WTC11 (cell line): ENCODE results near the gene CYP39A1.

Experiments used
- ATF2 ChIP-seq: sonication (generic); formaldehyde crosslinking; IDR thresholded peaks from 2 replicates; pipeline ENCODE4 v1.8.1; 2022; ENCODE audit warnings: low read depth, missing genetic modification reagents, borderline replicate concordance
- CTCF ChIP-seq: fragments of 200-600 bp; IDR thresholded peaks from 2 replicates; pipeline ENCODE4 v1.8.0; 2022; ENCODE audit warnings: antibody characterized with exemption
- ELF4 ChIP-seq: sonication (generic); formaldehyde crosslinking; IDR thresholded peaks from 2 replicates; pipeline ENCODE4 v1.8.1; 2022; ENCODE audit warnings: low read depth, mild to moderate bottlenecking, moderate library complexity, missing genetic modification reagents
- HMGXB4 ChIP-seq: sonication (generic); formaldehyde crosslinking; IDR thresholded peaks from 2 replicates; pipeline ENCODE4 v1.8.1; 2023; ENCODE audit warnings: mild to moderate bottlenecking, moderate library complexity, missing genetic modification reagents
- MAX ChIP-seq: sonication (generic); formaldehyde crosslinking; IDR thresholded peaks from 2 replicates; pipeline ENCODE4 v1.8.0; 2022; ENCODE audit warnings: mild to moderate bottlenecking, missing genetic modification reagents
- NFE2L1 ChIP-seq: sonication (generic); formaldehyde crosslinking; IDR thresholded peaks from 2 replicates; pipeline ENCODE4 v1.8.1; 2023; ENCODE audit warnings: missing genetic modification reagents
- USF1 ChIP-seq: sonication (generic); formaldehyde crosslinking; IDR thresholded peaks from 2 replicates; pipeline ENCODE4 v1.8.0; 2022; ENCODE audit warnings: mild to moderate bottlenecking, missing genetic modification reagents
- ZBTB21 ChIP-seq: sonication (generic); formaldehyde crosslinking; IDR thresholded peaks from 2 replicates; pipeline ENCODE4 v1.8.1; 2023; ENCODE audit warnings: mild to moderate bottlenecking, missing genetic modification reagents, borderline replicate concordance
- ZNF138 ChIP-seq: sonication (generic); formaldehyde crosslinking; conservative IDR thresholded peaks from 2 replicates; pipeline ENCODE4 v1.8.1; 2022; ENCODE audit warnings: mild to moderate bottlenecking, moderate library complexity, missing genetic modification reagents
- ZNF281 ChIP-seq: sonication (generic); formaldehyde crosslinking; IDR thresholded peaks from 2 replicates; pipeline ENCODE4 v1.8.0; 2023; ENCODE audit warnings: mild to moderate bottlenecking, missing genetic modification reagents

- no peak for TF ChIP-seq ZBTB21 (CRISPR knock-in tag)
- no peak for TF ChIP-seq CTCF
- TF ChIP-seq ZNF281 (CRISPR knock-in tag) = no peak
- no peak for TF ChIP-seq HMGXB4 (CRISPR knock-in tag)
- no peak for TF ChIP-seq ATF2 (CRISPR knock-in tag)
- no peak for TF ChIP-seq ELF4 (CRISPR knock-in tag)
- TF ChIP-seq NFE2L1 (CRISPR knock-in tag) = no peak
- no peak for TF ChIP-seq MAX (CRISPR knock-in tag)
- TF ChIP-seq USF1 (CRISPR knock-in tag) = no peak
- no peak for TF ChIP-seq ZNF138 (CRISPR knock-in tag)
Measured at GRCh38 chr6:46632053-46632452, 20.6 kb downstream of the CYP39A1 start.
